A673 (cell line): ENCODE data around the gene SUPT7L.

Experiments
- CTCF ChIP-seq: fragments of 300-800, 200-600 bp; sonication (generic); conservative IDR thresholded peaks from 2 replicates; pipeline ENCODE4 v1.5.1; 2017; ENCODE audit warnings: low read depth, mild to moderate bottlenecking, antibody characterized with exemption, low read length, moderate library complexity, mixed read lengths
- EZH2 ChIP-seq: fragments of 200-600 bp; sonication (generic); IDR thresholded peaks from 2 replicates; pipeline ENCODE4 v1.6.1; 2017; ENCODE audit warnings: borderline replicate concordance, low read depth, mild to moderate bottlenecking, mixed read lengths, antibody characterized with exemption, low read length; ENCODE audit not compliant: poor library complexity, severe bottlenecking

GRCh38 chr2:27638709-27639108 lies 24.7 kb downstream of the SUPT7L start:
- TF ChIP-seq CTCF (no peak), EZH2 (no peak)
